ENCODE measurements around the gene BNIP3.

DNA sequence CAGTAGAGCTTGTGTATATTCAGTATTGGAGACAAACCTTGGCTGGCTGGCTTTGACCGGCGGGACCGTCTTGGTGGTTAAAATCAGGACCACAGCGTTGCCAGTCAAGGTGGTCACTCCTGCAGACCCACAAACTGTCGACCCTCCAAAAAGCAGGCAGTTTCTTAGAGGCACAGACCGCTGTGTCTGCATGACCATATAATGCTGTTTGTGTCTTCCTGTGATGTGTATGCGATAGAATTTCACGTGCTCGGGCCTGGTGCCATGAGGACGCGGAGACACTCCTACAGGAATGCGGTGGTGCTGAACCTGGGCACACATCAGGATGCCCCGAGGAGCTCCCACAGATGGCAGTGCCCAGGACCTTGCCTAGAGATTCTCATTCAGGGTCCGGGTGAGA, 34.8 kb downstream of the BNIP3 start:
- TF ChIP-seq GATA3 (IDR thresholded peaks at IDR 0.05; ENCODE audit: low read depth, low read length) (no peak), GATA2 (IDR thresholded peaks at IDR 0.05; ENCODE audit: low read depth, low read length) (no peak)

Measured in SH-SY5Y (cell line).